ENCODE data around the gene WHRN. TPM values are rescaled to one million over a fixed set of nuclear protein-coding genes. Genes with fewer than 3 reads are reported as not detected.

The WHRN gene
- total RNA-seq, 4 donors from 2014 or later, result 8.1 to 12.6 (median 10.7) TPM

GRCh38 chr9:114546851-114547250 lies 41.6 kb upstream of the WHRN start:
- H3K4me3 ChIP-seq, result no peak overlapping the region
- no peak for TF ChIP-seq CTCF (IDR thresholded peaks at IDR 0.05)
- TF ChIP-seq POLR2AphosphoS5 (IDR thresholded peaks at IDR 0.05), result no peak
- TF ChIP-seq POLR2A (IDR thresholded peaks at IDR 0.05; ENCODE audit: low read depth), result no peak
- no peak for TF ChIP-seq EP300 (IDR thresholded peaks at IDR 0.05)
- no peaks in the 10 kb centered on the region for H3K36me3 ChIP-seq
- DNase-seq (ENCODE audit: extremely low spot score), result no peak
- H3K4me1 ChIP-seq, result peaks cover 0 to 5% (median 3%) of the 10 kb centered on the region in 4 donors
- no peaks in the 10 kb centered on the region for H3K27me3 ChIP-seq
- no peak overlapping the region for H3K27ac ChIP-seq (replicated peaks in 1 of 4)
- intact Hi-C loops (cut with DNase I), result no loop called here
- H3K9me3 ChIP-seq, result no peaks in the 10 kb centered on the region

GRCh38 chr9:114545055-114545454 lies 39.8 kb upstream of the WHRN start:
- H3K4me1 ChIP-seq, result no peaks in the 10 kb centered on the region
- no peak overlapping the region for H3K4me3 ChIP-seq
- H3K36me3 ChIP-seq, result no peaks in the 10 kb centered on the region
- no peaks in the 10 kb centered on the region for H3K9me3 ChIP-seq
- no peaks in the 10 kb centered on the region for H3K27me3 ChIP-seq
- TF ChIP-seq EP300 (IDR thresholded peaks at IDR 0.05), result no peak
- TF ChIP-seq POLR2A (IDR thresholded peaks at IDR 0.05; ENCODE audit: low read depth), result no peak
- no peak for TF ChIP-seq CTCF (IDR thresholded peaks at IDR 0.05)
- TF ChIP-seq POLR2AphosphoS5 (IDR thresholded peaks at IDR 0.05), result no peak
- no peak for DNase-seq (ENCODE audit: extremely low spot score)
- intact Hi-C loops (cut with DNase I), result no loop called here
- WGBS, result 68% methylated on average over 5 of the region's 5 CpGs
- no peak overlapping the region for H3K27ac ChIP-seq (replicated peaks in 1 of 4)

- WGBS, result 72% methylated on average over 9 of the region's 9 CpGs
- H3K9me3 ChIP-seq, result no peaks in the 10 kb centered on the region
- H3K36me3 ChIP-seq, result no peaks in the 10 kb centered on the region
- TF ChIP-seq POLR2AphosphoS5 (IDR thresholded peaks at IDR 0.05) (no peak), CTCF (IDR thresholded peaks at IDR 0.05) (no peak), EP300 (IDR thresholded peaks at IDR 0.05) (no peak), POLR2A (IDR thresholded peaks at IDR 0.05; ENCODE audit: low read depth) (no peak)
- DNase-seq (ENCODE audit: extremely low spot score), result no peak
- intact Hi-C loops (cut with DNase I), result no loop called here
- no peak overlapping the region for H3K4me3 ChIP-seq
- H3K27ac ChIP-seq (replicated peaks in 1 of 4), result no peak overlapping the region
- no peaks in the 10 kb centered on the region for H3K4me1 ChIP-seq
- H3K27me3 ChIP-seq, result no peaks in the 10 kb centered on the region
Measured at GRCh38 chr9:114539701-114540380, 34.6 kb upstream of the WHRN start.

- intact Hi-C loops (cut with DNase I), result no loop called here
Measured at GRCh38 chr9:114538241-114538640, 33.0 kb upstream of the WHRN start.

More at GRCh38 chr9:114538241-114538640, 33.0 kb upstream of the WHRN start:
- no peak for DNase-seq (ENCODE audit: extremely low spot score)
- WGBS, result 37% methylated on average over 5 of the region's 5 CpGs
- Histone ChIP-seq H3K27me3 (no peaks in the 10 kb centered on the region), H3K36me3 (no peaks in the 10 kb centered on the region), H3K9me3 (no peaks in the 10 kb centered on the region), H3K4me1 (no peaks in the 10 kb centered on the region), H3K4me3 (no peak overlapping the region), H3K27ac (replicated peaks in 1 of 4) (no peak overlapping the region)
- no peak for TF ChIP-seq POLR2AphosphoS5 (IDR thresholded peaks at IDR 0.05)
- TF ChIP-seq POLR2A (IDR thresholded peaks at IDR 0.05; ENCODE audit: low read depth), result no peak
- TF ChIP-seq EP300 (IDR thresholded peaks at IDR 0.05), result no peak
- TF ChIP-seq CTCF (IDR thresholded peaks at IDR 0.05), result no peak
